Thyroid gland (tissue), 4 donors: ENCODE data around the gene ZNF337.

Source experiments
- CTCF ChIP-seq, 6 experiments: fragments of 200-600 bp in 3 of 6; fragments of 450-650 bp in 3 of 6; sonication (generic) in 3 of 6; IDR thresholded peaks; one replicate each; pipeline ENCODE4 v1.5.1; 2016 to 2019; ENCODE audit warnings: antibody characterized with exemption in 6 of 6, mild to moderate bottlenecking in 2 of 6, inconsistent platforms in 1 of 6, moderate library complexity in 1 of 6
- POLR2A ChIP-seq, 2 donors: fragments of 450-650 bp; IDR thresholded peaks; one replicate each; pipeline ENCODE4 v1.6.1; 2017; ENCODE audit warnings: antibody characterized with exemption in 2 of 2, mild to moderate bottlenecking in 2 of 2, moderate library complexity in 1 of 2

- no peak for TF ChIP-seq CTCF (IDR thresholded peaks at IDR 0.05)
- no peak for TF ChIP-seq POLR2A (IDR thresholded peaks at IDR 0.05)
These were observed 6.2 kb downstream of the ZNF337 start for GRCh38 chr20:25690427-25690826.
